Muscle of back (tissue), 13 donors: ENCODE data around the gene DEFB119. TPM values are rescaled to one million over a fixed set of nuclear protein-coding genes. Genes with fewer than 3 reads are reported as not detected.
"Not testable (repeated sequence)": the region's sequence is repeated elsewhere in the genome, so short reads cannot be mapped to it uniquely, and the experiment has no call there.

Experiments used
- DNase-seq, 3 donors: peaks; one replicate each; pipeline versions ENCODE4 v3.0.0 to v3.0.0-alpha.2; 2013
- long read RNA-seq, 9 donors: transcript quantifications; one replicate each; lab custom pipeline, GENCODE V29; 2026
- polyA plus RNA-seq, 10 donors: library from polyadenylated mRNA; unstranded; fragments of 120-200 nt; gene quantifications; one replicate each; pipeline ENCODE4 v1.2.1, GENCODE V29; 2013; ENCODE audit not compliant: insufficient read length in 10 of 10

The DEFB119 gene, protein sequence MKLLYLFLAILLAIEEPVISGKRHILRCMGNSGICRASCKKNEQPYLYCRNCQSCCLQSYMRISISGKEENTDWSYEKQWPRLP
- not detected for polyA plus RNA-seq
- long read RNA-seq, donor 1: 0 reads
- long read RNA-seq, donor 2: 0 reads
- long read RNA-seq, donor 3: 0 reads
- long read RNA-seq, donor 4: 0 reads
- long read RNA-seq, donor 5: 0 reads
- long read RNA-seq, donor 6: 0 reads
- long read RNA-seq, donor 7: 0 reads
- long read RNA-seq, donor 8: 0 reads
- long read RNA-seq, donor 9: 0 reads

DNA sequence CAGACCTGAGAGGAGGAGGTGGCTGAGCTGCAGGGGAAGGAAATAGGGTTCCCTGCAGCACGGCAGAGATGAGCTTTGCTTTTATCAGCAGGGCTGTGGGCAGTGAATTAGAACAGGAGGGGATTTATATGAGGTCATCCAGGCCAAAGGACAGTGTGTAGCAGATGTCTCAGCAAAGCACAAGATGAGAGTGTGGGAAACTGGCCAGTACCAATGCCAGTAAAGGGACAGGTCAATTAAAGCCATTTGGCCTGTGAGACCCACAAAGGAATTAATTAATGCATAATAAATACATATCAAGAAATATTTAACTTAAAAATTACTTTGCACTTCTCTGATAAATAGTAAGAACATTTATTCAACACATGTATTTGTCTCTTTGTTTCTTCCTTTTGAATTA, at the start of gene DEFB119:
DEFB119 (minus strand) TSS at position 101 of the 400 bp plus-strand sequence. CDS start 107 bp downstream, outside the sequence.
- DNase-seq: no peak

DNA sequence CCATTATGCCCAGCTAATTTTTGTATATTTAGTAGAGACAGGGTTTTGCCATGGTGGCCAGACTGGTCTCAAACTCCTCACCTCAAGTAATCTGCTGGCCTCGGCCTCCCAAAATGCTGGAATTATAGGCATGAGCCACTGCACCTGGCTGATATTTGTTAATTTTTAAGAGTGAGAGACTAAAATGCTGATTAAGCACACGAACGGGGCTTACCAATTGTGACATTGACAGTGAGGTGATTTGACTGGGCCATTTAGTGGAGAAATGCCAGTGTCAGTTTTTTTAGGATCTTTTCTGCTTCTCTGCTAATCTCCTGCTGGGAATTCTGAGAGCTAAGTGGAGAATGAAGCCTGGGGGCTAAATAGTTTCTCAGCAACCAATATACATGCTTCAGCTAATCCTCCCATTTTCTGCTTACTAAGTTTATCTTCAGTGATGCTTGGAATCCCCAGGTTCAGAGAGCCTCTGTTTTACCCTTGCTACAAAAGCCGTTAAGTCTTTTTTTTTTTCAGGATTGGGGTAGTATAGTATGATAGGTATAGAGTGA, 40.3 kb upstream of the DEFB119 start:
- no peak for DNase-seq

DNA sequence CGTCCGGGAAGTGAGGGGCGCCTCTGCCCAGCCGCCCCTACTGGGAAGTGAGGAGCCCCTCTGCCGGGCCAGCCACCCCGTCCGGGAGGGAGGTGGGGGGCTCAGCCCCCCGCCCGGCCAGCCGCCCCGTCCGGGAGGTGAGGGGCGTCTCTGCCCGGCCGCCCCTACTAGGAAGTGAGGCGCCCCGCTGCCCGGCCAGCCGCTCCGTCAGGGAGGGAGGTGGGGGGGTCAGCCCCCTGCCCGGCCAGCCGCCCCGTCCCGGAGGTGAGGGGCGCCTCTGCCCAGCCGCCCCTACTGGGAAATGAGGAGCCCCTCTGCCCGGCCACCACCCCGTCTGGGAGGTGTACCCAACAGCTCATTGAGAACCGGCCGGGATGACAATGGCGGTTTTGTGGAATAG, 37.2 kb upstream of the DEFB119 start:
- DNase-seq: not testable (repeated sequence)

DNA sequence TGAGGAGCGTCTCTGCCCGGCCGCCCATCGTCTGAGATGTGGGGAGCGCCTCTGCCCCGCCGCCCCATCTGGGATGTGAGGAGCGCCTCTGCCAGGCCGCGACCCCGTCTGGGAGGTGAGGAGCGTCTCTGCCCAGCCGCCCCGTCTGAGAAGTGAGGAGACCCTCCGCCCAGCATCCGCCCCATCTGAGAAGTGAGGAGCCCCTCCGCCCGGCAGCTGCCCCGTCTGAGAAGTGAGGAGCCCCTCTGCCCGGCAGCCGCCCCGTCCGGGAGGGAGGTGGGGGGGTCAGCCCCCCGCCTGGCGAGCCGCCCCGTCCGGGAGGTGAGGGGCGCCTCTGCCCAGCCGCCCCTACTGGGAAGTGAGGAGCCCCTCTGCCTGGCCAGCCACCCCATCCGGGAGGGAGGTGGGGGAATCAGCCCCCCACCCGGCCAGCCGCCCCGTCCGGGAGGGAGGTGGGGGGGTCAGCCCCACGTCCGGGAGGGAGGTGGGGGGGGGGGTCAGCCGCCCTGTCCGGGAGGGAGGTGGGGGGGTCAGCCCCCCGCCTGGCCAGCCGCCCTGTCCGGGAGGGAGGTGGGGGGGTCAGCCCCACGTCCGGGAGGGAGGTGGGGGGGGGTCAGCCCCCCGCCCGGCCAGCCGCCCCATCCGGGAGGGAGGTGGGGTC, 36.6 kb upstream of the DEFB119 start:
- not testable (repeated sequence) for DNase-seq

DNA sequence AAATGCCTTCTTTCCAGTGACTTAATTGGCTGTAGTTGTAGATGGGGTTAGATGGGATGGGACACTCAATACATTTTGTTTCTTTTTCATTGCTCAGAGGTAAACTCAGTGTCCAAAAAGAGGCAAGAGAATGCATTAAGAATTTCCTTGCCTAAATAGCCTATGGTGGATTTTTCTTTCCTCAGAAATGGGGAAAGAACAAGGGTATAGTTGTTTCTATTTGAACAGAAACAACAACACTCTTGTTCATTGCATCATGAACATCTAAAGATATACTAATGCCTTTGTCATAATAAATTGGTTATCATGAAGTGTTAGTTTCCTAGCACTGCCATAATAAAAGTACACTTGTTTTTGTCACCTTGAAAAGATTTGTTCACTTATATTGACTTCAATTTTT, 35.4 kb upstream of the DEFB119 start:
- DNase-seq: no peak

DNA sequence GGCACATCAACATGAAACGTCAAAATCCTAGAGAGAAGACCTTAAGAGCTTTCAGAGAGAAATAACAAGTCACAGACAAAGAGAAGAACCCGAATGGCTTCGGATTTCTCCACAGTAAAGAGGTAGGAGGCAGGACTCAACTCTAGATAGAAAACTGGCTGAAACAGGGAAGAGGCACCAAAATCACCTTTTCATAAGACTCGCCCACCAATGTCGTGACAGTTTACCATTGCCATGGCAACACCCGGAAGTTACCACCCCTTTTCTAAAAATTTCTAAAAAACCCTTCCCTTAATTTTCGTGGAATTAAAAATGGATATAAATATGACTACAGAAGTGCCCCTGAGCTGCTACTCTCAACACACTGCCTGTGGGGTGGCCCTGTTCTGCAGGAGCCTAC, 27.9 kb upstream of the DEFB119 start:
- no peak for DNase-seq

DNA sequence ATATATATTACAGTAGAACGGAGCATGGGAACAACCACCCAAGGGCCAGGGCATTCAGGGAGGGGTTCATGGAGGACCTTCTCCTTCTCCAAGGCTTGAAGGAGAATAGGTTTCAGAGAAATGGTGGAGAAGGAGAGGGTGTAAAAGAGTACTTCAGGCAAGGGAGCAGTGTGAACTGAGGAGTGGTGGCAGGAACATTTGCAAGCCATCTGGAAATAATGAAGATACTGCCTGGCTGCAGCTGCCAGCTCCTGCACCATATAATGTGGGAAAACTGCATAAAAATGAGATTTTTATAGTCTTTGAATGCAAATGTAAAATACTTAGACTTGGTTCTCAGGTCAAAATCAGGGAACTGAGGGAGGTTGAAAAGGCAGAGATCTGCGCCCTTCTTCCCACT, 25.3 kb upstream of the DEFB119 start:
- DNase-seq: no peak

DNA sequence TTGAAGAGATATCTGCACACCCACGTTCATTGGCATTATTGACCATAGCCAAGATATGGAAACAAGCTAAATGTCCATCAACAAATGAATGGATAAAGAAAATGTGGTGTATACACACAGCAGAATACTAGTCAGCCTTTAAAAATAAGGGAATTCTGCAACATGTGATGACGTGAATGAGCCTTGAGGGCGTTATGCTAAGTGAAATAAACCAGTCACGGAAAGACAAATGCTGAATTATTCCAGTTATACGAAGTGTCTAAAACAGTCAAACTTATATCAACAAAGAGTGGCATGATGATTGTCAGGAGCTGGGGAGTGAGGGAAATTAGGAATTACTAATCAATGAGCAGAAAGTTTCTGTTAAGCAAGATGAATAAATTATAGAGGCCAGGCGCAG, 24.0 kb upstream of the DEFB119 start:
- DNase-seq: no peak

DNA sequence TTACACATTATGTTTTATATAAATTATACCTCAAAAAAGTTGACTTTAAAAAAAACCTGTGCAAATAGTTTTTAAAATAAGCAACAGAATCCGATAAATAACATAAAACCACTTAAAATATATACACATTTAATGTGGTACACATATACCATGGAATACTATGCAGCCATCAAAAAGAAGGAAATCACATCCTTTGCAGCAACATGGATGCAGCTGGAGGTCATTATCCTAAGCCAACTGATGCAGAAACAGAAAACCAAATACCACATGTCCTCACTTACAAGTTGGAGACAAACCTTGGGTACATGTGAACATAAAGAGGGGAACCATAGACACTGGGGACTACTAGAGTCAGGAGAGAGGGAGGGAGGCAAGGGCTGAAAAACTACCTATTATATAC, 19.6 kb upstream of the DEFB119 start:
- no peak for DNase-seq

DNA sequence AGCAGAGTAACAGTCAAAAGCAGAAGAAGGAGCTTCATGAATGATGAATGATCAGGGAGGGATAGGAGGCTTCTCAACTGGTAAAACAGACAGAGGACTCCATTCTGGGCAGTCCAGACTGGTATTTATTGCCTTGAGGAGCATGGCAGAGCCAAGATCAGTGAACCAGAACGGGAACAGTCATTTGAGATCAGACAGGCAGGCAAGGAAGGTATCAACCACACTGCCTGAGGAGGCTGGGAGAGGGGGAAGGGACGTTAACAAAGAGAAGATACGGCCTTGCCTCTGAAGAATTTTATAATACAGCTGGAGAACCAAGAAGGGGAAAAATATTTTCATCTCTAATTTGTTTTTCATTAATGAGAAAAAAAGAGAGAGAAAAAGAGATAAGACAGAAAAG, 15.7 kb upstream of the DEFB119 start, which contains the start of gene DEFB121:
DEFB121 (minus strand) TSS at position 101 of the 400 bp plus-strand sequence; CDS start at position 38, 63 bp downstream.
- DNase-seq: no peak

DNA sequence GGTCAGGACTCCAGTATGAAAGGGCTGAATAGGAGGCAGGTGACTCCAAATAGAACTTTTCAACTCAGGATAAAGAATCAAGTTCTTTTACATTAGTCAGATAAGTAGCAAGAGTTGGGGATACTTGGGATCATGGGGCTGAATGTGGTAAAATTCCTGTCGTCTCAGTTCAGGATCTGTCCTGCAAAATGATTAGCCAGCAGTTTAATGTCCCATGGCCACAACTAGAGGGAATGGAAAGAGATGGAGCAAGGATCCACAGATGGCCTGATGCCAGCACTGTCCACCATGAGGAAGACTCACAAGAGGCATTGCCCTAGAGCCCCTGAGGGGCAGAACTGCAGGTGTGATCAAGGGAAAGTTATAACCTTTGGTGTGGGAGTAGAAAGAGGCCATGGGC, 13.5 kb upstream of the DEFB119 start:
- DNase-seq: no peak

DNA sequence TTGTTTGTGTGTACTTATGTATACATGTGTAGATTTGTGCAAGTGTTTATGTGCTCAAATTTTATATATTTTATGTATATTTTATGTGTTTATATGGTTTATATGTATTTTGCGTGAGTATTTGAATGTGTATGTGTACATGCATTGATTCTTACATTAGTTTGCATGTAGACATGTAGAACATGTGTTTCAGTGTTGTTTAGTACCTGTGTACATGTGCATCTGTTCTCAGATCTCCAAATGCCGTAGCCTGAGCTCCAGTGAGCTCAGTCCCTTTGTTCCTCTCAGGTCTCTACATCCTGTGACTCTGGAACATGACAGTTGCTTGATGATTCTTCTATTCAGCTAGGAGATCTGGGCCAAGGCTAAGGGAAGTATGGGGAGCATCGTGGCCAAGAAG, 4.5 kb upstream of the DEFB119 start:
- no peak for DNase-seq

DNA sequence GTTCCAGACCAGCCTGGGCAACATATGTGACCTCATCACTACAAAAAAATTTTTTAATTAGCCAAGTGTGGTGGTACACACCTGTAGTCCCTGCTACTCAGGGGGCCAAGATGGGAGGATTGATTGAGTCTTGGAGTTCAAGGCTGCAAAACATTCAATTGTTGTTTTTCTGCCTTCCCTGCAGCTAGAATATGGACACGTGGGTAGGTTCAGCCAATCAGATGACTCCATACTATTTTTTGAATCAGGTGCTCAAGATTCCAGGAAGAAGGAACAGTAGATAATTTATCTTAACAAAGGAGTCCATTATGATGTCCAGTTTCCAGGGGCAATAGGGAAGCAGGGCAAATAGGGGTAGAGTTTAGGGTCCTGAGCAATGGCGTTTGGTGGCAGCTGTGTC, 2.4 kb upstream of the DEFB119 start:
- DNase-seq: no peak

DNA sequence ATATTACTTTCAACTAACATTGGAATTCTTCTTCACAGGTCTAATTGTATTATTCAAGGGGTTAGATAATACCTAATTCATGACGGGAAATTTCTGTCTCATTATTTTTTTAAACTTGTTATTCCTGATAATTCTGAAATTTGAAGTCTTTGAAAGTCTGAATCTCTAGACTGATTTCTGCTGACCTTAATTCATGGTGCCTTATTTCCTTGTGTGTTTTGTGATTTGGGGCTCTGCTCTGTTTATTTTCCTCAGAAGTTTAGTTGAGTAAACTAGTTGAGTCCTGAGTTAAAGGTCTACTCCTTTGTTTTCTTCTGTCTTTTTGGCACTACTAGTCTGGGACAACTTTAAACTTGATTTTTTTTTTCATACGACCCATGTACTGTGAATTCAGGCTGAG, 16.0 kb downstream of the DEFB119 start:
- no peak for DNase-seq

DNA sequence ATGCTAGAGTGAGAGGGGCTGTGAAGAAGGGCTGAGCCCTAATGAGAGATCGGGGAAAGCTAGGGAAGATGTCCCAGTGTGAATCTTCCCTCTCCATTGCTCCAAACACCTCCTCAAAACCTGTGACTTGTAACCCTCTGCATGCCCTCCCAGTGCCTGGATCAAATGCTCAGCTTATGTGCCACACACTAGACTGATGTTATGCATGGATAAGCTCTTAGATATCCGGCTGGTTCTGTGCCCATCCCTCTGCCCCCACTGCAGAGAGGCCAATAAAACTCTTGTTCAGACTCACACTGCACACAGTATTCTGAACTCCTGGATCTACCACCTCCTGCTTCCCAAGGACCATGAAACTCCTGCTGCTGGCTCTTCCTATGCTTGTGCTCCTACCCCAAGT, 22.1 kb downstream of the DEFB119 start, which contains the start of gene DEFB118:
DEFB118 (plus strand) TSS at position 301 of the 400 bp plus-strand sequence; CDS start at position 351, 50 bp downstream.
- no peak for DNase-seq

DNA sequence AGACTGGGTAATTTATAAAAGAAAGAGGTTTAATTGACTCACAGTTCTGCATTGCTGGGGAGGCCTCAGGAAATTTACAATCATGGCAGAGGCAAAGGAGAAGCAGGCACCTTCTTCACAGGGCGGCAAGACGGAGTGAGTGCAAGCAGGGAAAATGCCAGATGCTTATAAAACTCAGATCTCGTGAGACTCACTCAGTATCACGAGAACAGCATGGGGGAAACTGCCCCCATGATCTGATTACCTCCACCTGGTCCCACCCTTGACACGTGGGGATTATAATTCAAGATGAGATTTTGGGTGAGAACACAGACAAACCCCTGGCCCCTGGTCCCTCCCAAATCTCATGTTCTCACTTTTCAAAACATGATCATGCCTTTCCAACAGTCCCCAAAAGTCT, 26.1 kb downstream of the DEFB119 start:
- DNase-seq: not testable (repeated sequence)

DNA sequence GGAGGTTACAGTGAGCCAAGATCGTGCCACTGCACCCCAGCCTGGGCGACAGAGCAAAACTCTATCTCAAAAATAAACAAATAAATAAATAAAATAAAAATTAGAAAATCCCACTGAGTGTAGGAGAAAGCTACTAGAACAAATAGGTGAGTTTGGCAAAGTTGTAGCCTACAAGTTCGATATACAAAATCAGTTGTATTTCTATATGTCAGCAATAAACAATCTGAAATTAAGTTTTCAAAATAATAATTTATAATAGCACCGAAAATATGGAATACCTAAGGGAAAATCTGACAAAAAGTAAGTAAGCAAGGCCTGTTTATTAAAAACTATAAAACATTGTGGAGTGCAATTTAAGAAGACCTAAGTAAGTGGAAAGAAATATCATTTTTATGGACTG, 27.1 kb downstream of the DEFB119 start:
- no peak for DNase-seq

DNA sequence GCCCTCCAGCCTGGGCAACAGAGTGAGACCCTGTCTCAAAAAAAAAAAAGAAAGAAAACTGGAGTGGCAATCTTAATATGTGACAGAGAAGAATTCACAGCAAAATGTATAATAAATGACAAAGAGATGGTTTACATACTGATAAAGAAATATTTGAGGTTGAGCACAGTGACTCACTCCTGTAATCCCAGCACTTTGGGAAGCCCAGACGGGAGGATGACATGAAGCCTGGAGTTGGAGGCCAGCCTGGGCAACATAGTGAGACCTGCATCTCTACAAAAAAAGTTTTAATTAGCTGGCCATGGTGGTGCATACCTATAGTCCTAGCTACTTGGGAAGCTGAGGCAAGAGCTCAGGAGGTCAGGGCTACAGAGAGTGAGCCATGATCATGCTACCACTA, 34.4 kb downstream of the DEFB119 start:
- no peak for DNase-seq

DNA sequence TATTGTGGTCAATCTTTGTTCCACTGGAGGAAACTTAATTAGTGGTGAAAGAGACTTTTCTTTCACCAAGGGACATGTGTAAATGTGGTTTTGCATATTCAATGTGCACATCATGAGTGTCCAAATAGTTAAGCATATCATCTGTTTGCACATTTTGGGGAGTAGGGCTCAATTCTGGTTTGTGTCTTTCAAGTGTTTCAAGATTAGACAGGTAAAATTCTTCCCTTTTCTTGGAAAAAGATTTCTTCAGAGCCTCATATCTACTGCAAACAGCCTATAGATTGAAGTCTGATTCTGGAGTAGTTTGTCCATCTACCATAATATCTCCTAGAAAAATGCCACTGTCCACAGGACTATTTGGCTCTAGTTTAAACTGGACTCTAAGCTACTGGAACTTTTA, 48.9 kb downstream of the DEFB119 start:
- no peak for DNase-seq

DNA sequence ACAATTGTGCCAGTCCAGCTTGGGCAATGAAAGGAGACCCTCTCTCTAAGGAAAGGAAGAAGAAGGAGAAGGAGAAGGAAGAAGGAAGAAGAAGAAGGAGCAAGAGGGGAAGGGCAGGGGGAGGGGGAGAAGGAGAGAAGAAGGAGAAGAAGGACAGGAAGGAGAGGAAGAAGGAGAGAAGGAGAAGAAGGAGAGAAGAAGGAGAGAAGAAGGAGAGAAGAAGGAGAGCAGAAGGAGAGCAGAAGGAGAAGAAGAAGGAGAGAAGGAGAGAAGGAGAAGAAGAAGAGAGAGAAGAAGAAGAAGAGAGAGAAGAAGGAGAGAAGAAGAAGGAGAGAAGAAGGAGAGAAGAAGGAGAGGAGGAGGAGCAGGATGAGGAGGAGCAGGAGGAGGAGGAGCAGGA, 59.5 kb downstream of the DEFB119 start:
- DNase-seq: no peak
